Retinal pigment epithelial cell (primary cell): ENCODE results near the gene ARL14EP.

ENCODE experiments used
- DNase-seq: peaks from one replicate; pipeline ENCODE4 v3.0.0-alpha.2; 2010; ENCODE audit warnings: low read depth
- H3K4me3 ChIP-seq: 2 replicates; pipeline ENCODE4 v1.5.1; 2011; ENCODE audit warnings: mild to moderate bottlenecking, low read length, control low read depth, moderate library complexity
- TF ChIP-seq, protein P1 (sequence below): conservative IDR thresholded peaks from 2 replicates; pipeline ENCODE4 v1.5.1; 2011; ENCODE audit warnings: low read depth, low read length, control low read depth, inconsistent platforms

ARL14EP gene

DNA sequence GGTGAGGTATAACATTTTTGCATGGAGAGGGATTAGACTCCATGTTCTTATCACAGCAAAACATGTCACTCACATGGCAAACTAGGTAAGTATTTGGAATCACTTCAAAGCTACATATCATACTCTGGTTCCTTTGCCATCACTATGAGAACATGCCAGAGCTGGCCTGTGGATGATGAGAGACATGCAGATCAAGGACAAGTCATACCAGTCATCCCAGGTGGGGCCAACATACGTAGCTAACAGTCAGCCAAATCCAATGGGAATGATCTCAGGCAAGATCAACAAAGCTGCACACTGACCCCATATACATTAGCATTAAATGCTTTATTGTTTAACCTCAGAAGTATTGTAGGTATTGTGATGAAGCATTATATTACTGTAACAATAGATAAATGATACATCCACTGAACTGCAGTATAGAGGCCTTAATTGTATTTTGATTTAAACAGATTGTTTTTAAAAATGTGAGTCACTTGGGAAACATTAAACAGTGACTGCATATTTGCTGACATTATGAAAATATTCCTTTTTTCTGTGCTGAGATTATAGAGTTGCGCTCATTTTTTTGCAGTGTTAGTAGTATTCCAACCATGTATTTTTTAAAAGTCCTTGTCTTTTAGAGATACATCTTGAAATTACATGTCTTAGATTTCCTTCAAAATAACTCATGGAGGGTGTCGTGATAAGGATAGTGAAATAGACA is 37.3 kb upstream of the ARL14EP start:
- H3K4me3 ChIP-seq = no peak overlapping the region
- no peak for DNase-seq
- TF ChIP-seq, protein P1, sequence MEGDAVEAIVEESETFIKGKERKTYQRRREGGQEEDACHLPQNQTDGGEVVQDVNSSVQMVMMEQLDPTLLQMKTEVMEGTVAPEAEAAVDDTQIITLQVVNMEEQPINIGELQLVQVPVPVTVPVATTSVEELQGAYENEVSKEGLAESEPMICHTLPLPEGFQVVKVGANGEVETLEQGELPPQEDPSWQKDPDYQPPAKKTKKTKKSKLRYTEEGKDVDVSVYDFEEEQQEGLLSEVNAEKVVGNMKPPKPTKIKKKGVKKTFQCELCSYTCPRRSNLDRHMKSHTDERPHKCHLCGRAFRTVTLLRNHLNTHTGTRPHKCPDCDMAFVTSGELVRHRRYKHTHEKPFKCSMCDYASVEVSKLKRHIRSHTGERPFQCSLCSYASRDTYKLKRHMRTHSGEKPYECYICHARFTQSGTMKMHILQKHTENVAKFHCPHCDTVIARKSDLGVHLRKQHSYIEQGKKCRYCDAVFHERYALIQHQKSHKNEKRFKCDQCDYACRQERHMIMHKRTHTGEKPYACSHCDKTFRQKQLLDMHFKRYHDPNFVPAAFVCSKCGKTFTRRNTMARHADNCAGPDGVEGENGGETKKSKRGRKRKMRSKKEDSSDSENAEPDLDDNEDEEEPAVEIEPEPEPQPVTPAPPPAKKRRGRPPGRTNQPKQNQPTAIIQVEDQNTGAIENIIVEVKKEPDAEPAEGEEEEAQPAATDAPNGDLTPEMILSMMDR = no peak

GRCh38 chr11:30291331-30291730 is 31.6 kb upstream of the ARL14EP start:
- DNase-seq = no peak
- TF ChIP-seq, protein P1 = no peak
- no peak overlapping the region for H3K4me3 ChIP-seq

DNA sequence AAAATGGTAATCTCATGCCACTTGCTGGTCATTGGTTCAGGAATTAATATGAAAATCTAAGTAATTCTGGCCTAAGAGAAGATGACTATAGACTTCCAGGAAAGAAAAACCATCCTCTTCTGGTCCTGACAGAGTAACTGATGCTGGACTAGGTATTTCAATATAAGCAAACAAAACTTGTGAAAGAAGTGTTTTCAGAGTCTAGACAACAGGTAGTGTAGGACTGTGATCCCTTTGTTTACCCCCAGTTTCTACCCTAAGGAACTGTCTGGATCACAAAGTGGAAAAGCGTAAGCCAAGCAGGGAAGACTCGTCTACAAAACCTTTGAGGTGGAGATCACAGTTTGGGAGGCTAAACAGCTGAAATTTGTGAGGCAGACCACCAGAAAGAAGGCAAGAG is 30.4 kb upstream of the ARL14EP start:
- DNase-seq = no peak
- H3K4me3 ChIP-seq = no peak overlapping the region
- TF ChIP-seq, protein P1 = no peak

DNA sequence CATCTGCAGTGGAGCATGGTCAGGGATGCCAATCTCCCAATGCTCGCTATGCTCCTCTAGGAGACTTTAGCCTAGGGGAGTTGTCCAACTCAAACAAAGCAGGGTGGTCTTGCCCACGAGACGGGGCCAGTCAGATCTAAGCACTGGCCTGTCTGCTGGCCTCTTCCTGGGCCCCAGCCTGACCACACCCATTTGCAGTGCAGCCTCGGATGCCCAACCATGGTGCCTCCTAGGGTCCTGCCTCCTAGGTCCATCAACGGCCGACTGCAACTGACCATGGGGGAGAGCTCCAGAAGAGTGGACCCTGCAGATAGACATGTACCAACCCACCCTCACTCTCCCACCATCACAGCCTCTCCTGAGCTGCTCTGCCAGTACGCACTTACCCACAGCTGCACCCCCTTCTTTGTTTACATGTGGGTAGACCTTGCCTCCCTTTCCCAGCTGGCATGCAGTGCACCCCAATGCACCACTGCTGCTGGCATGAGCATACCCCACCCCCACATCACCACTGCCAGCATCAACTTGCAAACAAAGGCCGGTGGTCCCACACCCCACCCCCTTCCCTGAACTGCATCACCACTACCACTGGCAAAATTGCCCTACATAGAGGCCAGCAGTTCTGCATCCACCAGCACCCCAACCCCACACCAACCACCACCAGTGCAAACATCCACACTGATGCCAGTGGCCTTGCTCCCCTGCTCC is 27.6 kb upstream of the ARL14EP start:
- no peak for DNase-seq
- TF ChIP-seq, protein P1 = no peak
- H3K4me3 ChIP-seq = no peak overlapping the region

- H3K4me3 ChIP-seq = no peak overlapping the region
- no peak for DNase-seq
- TF ChIP-seq, protein P1 = no peak
Measured at GRCh38 chr11:30304620-30305019, 18.3 kb upstream of the ARL14EP start.

GRCh38 chr11:30310623-30311022 is 12.3 kb upstream of the ARL14EP start:
- DNase-seq = no peak
- TF ChIP-seq, protein P1 = no peak

DNA sequence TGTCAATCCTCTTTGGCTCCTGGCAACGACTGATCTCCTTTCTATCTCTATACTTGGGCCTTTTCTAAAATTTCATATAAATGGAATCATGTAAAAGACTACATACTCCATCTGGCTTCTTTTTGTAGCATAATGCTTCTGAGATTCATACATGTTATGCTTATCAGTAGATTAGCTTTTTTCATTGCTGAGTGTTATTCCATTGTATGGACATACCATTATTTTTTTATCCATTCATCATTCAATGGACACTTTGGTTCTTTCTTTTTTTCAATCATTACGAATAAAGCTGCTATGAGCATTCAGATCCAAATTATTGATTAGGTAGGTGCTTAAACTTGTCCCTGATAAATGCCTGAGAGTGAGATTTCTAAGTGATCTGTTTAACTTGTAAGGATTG is 11.7 kb upstream of the ARL14EP start:
- TF ChIP-seq, protein P1 = no peak
- no peak for DNase-seq
- H3K4me3 ChIP-seq = no peak overlapping the region

More at GRCh38 chr11:30310623-30311022, 12.3 kb upstream of the ARL14EP start:
- no peak overlapping the region for H3K4me3 ChIP-seq
